Measurements from ENCODE around the gene PLCZ1.

DNA sequence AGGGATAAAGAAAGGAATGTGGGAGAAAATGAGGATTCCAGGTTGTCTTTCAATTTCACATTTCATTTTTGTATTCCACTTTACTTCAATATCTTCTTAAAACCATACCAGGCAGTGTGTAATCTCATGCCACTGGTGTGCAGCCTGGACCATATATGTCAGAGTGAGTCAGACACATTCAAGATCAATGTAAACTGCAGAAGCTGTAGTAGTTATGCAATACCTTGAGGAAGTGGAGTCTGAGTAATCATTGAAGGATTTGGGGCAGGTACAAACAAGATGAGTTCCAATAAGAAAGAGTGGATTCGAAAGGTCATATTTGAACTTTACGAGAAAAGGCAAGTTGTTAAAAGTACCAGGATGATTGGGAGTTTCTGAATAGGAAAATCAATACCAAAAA lies 14.1 kb downstream of the PLCZ1 start:
- TF ChIP-seq, protein P1, sequence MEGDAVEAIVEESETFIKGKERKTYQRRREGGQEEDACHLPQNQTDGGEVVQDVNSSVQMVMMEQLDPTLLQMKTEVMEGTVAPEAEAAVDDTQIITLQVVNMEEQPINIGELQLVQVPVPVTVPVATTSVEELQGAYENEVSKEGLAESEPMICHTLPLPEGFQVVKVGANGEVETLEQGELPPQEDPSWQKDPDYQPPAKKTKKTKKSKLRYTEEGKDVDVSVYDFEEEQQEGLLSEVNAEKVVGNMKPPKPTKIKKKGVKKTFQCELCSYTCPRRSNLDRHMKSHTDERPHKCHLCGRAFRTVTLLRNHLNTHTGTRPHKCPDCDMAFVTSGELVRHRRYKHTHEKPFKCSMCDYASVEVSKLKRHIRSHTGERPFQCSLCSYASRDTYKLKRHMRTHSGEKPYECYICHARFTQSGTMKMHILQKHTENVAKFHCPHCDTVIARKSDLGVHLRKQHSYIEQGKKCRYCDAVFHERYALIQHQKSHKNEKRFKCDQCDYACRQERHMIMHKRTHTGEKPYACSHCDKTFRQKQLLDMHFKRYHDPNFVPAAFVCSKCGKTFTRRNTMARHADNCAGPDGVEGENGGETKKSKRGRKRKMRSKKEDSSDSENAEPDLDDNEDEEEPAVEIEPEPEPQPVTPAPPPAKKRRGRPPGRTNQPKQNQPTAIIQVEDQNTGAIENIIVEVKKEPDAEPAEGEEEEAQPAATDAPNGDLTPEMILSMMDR (conservative IDR thresholded peaks at IDR 0.05), result no peak
- TF ChIP-seq EZH2 (IDR thresholded peaks at IDR 0.05; ENCODE audit: low read depth), result no peak

Measured in PC-9 (cell line).